OCI-LY7 (cell line): ENCODE results near the gene LRCOL1.

Source experiments
- EZH2phosphoT487 ChIP-seq: fragments of 200-600 bp; sonication (generic); IDR thresholded peaks from 2 replicates; pipeline ENCODE4 v1.6.1; 2018; ENCODE audit warnings: low read depth, borderline replicate concordance, mild to moderate bottlenecking, mixed run types, antibody characterized with exemption, low read length, moderate library complexity, mixed read lengths
- TF ChIP-seq, protein P1 (sequence below): fragments of 200-600 bp; sonication (generic); conservative IDR thresholded peaks from 2 replicates; pipeline ENCODE4 v1.5.1; 2014; ENCODE audit warnings: mild to moderate bottlenecking, antibody characterized with exemption, low read length, moderate library complexity, mixed read lengths

DNA sequence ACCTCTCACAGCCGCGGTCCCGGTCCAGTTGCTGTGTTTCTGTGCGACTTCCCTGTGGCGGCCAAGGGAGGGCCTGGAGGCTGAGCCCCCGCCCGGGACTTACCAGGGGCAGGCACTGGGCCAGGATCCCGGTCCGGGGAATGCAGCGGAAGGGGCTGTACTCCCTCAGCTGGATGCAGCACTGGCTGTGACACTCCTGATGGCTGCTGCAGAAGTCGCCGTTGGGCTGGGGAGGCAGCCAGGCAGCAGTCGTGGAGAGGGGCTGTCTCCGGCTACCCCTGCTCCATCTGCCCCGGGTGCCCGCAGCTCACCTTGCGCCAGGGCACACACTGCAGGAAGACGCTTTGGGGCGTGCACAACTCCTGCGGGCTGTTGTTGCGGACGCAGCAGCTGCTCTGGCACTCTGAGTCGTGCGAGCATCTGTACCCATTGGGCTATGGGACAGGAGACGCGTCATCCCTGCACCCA lies 6.2 kb downstream of the LRCOL1 start:
- TF ChIP-seq, protein P1, sequence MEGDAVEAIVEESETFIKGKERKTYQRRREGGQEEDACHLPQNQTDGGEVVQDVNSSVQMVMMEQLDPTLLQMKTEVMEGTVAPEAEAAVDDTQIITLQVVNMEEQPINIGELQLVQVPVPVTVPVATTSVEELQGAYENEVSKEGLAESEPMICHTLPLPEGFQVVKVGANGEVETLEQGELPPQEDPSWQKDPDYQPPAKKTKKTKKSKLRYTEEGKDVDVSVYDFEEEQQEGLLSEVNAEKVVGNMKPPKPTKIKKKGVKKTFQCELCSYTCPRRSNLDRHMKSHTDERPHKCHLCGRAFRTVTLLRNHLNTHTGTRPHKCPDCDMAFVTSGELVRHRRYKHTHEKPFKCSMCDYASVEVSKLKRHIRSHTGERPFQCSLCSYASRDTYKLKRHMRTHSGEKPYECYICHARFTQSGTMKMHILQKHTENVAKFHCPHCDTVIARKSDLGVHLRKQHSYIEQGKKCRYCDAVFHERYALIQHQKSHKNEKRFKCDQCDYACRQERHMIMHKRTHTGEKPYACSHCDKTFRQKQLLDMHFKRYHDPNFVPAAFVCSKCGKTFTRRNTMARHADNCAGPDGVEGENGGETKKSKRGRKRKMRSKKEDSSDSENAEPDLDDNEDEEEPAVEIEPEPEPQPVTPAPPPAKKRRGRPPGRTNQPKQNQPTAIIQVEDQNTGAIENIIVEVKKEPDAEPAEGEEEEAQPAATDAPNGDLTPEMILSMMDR = no peak
- no peak for TF ChIP-seq EZH2phosphoT487
